ENCODE results near the gene MLPH. TPM values are rescaled to one million over a fixed set of nuclear protein-coding genes. Genes with fewer than 3 reads are reported as not detected.

The MLPH gene
- total and polyA plus RNA-seq, 2 of the 13 experiments (the other 11 are each of a cell fraction or from before 2014, with no cell fraction given), result 0.12 TPM; not detected in 1

DNA sequence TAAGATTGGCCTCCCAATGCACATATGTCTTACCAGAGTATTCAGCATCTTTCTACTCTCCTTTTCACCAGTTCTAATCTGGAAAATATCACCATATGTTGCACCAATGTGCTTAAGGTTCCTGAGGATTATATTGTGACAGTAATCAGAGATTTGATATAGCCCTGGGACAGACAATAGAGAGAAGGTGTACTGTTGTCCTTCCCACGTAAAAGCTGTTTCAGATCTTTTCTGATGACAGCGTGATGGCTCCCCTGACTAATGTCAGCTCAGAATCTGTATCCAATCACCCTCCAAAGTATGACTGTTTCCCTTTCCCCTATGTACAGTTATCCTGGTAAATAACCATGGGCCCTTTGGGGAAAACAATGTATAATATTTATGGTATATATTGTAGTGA, 9.0 kb upstream of the MLPH start:
- H3K27me3 ChIP-seq (ENCODE audit: control insufficient read depth in 1 of 2, insufficient read depth in 2 of 2, low read length in 2 of 2), result peaks cover 0 to 61% of the 10 kb centered on the region in 2 experiments; a peak in 4 of 5 replicates
- no peak overlapping the region for H3K9ac ChIP-seq (ENCODE audit: insufficient read depth, low read depth, low read length)
- no peak for FAIRE-seq
- no peaks in the 10 kb centered on the region for H3K79me2 ChIP-seq (ENCODE audit: insufficient read depth, low read length)
- CTCF ChIA-PET (ENCODE audit: low intra/inter-chr PET ratio, low total read pairs), result no interaction called here
- no peaks in the 10 kb centered on the region for H3K9me3 ChIP-seq (ENCODE audit: low read length)
- POLR2A ChIA-PET, result no interaction called here
- TF ChIP-seq ZNF234 (CRISPR knock-in tag; conservative IDR thresholded peaks at IDR 0.05) (no peak), ZSCAN30 (CRISPR knock-in tag; IDR thresholded peaks at IDR 0.05) (no peak), ZNF280D (CRISPR knock-in tag; IDR thresholded peaks at IDR 0.05) (no peak), RBFOX2 (IDR thresholded peaks at IDR 0.05; ENCODE audit: low read depth, low read length) (no peak), ZNF556 (CRISPR knock-in tag; IDR thresholded peaks at IDR 0.05; ENCODE audit: borderline replicate concordance) (no peak), SPEN (CRISPR knock-in tag; IDR thresholded peaks at IDR 0.05; ENCODE audit: low read depth) (no peak), ZBTB46 (CRISPR knock-in tag; IDR thresholded peaks at IDR 0.05; ENCODE audit: borderline replicate concordance) (no peak), ZNF274 (CRISPR knock-in tag; IDR thresholded peaks at IDR 0.05) (no peak), MZF1 (CRISPR knock-in tag; IDR thresholded peaks at IDR 0.05; ENCODE audit: borderline replicate concordance) (no peak), THYN1 (CRISPR knock-in tag; IDR thresholded peaks at IDR 0.05; ENCODE audit: borderline replicate concordance, low read depth) (no peak), TGIF2 (CRISPR knock-in tag; IDR thresholded peaks at IDR 0.05) (no peak), XRCC5 (optimal IDR thresholded peaks at IDR 0.05; ENCODE audit: low read length) (no peak), ZBTB42 (CRISPR knock-in tag; IDR thresholded peaks at IDR 0.05) (no peak), YEATS2 (CRISPR knock-in tag; IDR thresholded peaks at IDR 0.05; ENCODE audit: borderline replicate concordance) (no peak), NR2F2 (IDR thresholded peaks at IDR 0.05; ENCODE audit: borderline replicate concordance, low read depth) (no peak), GTF3A (CRISPR knock-in tag; conservative IDR thresholded peaks at IDR 0.05) (no peak), NKX3-1 (CRISPR knock-in tag; IDR thresholded peaks at IDR 0.05) (no peak)
- intact Hi-C loops (cut with micrococcal nuclease; ENCODE audit: unreplicated experiment) (no loop called here), in situ Hi-C loops (cut with HindIII; ENCODE audit: extremely low pct_ligation_motif_present, low pct_unique_long_range_greater_than_20kb) (no loop called here)
- no peak overlapping the region for H2AFZ ChIP-seq (ENCODE audit: low read length)
- no peak for ATAC-seq
- DNase-seq (ENCODE audit: low spot score), result no peak
- H3K27ac ChIP-seq (ENCODE audit: extremely low read length, insufficient read depth, low read length), result no peak overlapping the region
- no peaks in the 10 kb centered on the region for H4K20me1 ChIP-seq (ENCODE audit: insufficient read depth, low read length)
- 15% methylated on average over 2 of the region's 2 CpGs for WGBS (ENCODE audit: low lambda C conversion rate)
- H3K4me2 ChIP-seq (ENCODE audit: low read depth, low read length), result no peak overlapping the region
- H3K4me3 ChIP-seq (replicated peaks in 1 of 3; ENCODE audit: insufficient read depth in 1 of 3, low read depth in 2 of 3, low read length in 3 of 3), result no peak overlapping the region
- H3K36me3 ChIP-seq (replicated peaks in 1 of 2; ENCODE audit: control insufficient read depth in 1 of 2, insufficient read depth in 2 of 2, low read length in 2 of 2), result no peaks in the 10 kb centered on the region
- H3K4me1 ChIP-seq (ENCODE audit: insufficient read depth, low read length), result peaks cover 22% of the 10 kb centered on the region
- no TSS peak for BruUV-seq (replicated peaks)
